ENCODE results near the gene ADAMTSL1. TPM values are rescaled to one million over a fixed set of nuclear protein-coding genes. Genes with fewer than 3 reads are reported as not detected.

ADAMTSL1 gene
- total and polyA plus RNA-seq, 2 of the 8 experiments (the other 6 are each of a cell fraction or from before 2014, with no cell fraction given): 0.84 to 1.1 TPM

GRCh38 chr9:18824095-18824666 lies 350.2 kb downstream of the ADAMTSL1 start (continued):
- no peak for TF ChIP-seq EGR1 (IDR thresholded peaks at IDR 0.05; ENCODE audit: borderline replicate concordance, low read depth, low read length)
- no peak for TF ChIP-seq NANOG (IDR thresholded peaks at IDR 0.05; ENCODE audit: insufficient read depth, low read depth, low read length, poor library complexity, severe bottlenecking)
- peak; percentile 49 to 63 (median 54) for TF ChIP-seq CTCF (IDR thresholded peaks at IDR 0.05; ENCODE audit: control extremely low read depth in 1 of 3, insufficient read depth in 1 of 3, low read depth in 1 of 3, low read length in 3 of 3)
- TF ChIP-seq RXRA (IDR thresholded peaks at IDR 0.05; ENCODE audit: insufficient read depth, low read depth, low read length): no peak
- no peak for TF ChIP-seq CEBPB (IDR thresholded peaks at IDR 0.05; ENCODE audit: low read depth, low read length)

All from H1 (cell line).